NCI-H510A (cell line): ENCODE measurements around the gene IRF4.

ENCODE experiments used
- DNase-seq: peaks from one replicate; lab custom pipeline; 2025; lab: John Stamatoyannopoulos, UW

Gene IRF4

DNA sequence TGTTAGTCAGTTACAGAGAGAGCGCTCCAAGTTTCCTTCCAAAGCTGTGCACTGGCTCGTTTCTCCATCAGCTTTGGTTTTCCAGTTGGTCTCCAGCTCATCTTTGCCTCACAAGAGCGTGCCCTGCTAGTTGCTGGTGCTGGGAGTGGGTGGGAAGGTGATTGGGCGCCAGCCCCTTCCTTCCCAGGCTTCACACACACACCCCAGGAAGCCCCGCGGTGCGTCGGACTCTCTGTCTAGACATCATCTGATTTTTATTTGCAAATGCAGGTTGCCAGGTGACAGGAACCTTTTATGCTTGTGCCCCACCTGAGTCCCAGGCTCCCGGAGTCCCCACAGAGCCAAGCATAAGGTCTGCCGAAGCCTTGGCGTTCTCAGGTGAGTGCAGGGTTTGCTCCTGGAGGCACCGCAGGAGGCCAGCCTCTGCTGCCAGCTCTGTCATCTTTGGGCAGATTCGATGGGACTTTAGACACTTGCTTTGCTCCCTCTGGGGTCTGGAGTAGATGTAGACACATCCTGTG lies 7.1 kb downstream of the IRF4 start:
- DNase-seq: no peak

DNA sequence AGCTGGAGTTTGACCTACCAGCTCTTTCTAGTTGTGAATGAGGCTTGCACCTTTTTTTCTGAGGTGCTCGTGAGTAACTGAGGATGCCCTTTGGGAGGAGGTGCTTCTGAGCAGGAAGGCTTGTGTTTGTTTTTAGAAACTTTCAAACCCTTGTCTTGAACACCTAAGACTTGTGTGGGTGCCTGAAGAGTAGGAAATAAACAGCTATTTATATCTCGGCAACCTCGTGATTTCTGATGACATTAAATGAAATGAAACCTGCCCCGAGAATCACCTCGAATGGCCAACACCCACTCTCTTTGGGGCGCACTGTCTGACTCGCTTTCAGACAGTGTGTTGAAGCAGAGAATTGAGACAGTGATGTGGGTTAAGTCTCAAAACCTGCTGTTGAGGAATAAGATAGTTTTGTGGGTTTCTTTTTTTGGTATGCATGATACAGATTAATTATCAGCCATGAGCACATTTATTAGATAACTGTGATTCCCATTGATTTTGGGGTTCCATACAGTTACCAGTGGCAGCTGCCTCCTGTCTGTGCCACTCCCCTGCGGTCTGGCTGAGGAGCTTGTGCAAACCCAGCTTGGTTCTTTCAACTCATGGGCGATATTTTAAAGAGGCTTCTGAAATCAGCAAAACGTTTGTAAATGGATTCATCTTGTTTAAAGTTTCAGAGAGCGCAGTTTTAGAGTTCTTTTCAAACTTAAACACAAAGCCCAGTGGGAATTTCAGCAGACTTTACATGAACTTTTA lies 8.4 kb downstream of the IRF4 start:
- DNase-seq: no peak

- DNase-seq: no peak
These were observed 9.3 kb downstream of the IRF4 start for GRCh38 chr6:400815-401214.

DNA sequence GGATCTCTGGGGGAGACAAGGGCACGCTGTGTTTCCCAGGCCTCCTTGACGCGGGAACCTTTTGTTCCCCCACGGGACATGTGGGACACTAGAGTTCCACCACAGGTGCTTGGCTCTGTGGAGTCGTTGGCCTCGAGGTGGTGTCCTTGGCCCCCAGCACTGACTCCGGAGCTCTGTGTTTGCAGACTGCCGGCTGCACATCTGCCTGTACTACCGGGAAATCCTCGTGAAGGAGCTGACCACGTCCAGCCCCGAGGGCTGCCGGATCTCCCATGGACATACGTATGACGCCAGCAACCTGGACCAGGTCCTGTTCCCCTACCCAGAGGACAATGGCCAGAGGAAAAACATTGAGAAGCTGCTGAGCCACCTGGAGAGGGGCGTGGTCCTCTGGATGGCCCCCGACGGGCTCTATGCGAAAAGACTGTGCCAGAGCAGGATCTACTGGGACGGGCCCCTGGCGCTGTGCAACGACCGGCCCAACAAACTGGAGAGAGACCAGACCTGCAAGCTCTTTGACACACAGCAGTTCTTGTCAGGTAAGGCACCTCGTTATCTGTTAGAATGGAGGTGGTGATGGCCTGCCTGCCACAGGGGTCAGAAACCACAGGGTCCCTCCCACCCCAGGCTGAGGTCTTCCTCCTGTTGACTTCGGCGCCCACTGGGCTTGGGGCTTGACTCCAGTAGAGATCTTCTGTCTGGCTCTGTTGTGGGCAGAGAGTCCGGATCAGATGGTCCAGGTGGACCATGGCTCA lies 9.9 kb downstream of the IRF4 start:
- DNase-seq: no peak

GRCh38 chr6:401994-402640 lies 10.6 kb downstream of the IRF4 start:
- DNase-seq: no peak

GRCh38 chr6:402901-403658 lies 11.5 kb downstream of the IRF4 start:
- no peak for DNase-seq

DNA sequence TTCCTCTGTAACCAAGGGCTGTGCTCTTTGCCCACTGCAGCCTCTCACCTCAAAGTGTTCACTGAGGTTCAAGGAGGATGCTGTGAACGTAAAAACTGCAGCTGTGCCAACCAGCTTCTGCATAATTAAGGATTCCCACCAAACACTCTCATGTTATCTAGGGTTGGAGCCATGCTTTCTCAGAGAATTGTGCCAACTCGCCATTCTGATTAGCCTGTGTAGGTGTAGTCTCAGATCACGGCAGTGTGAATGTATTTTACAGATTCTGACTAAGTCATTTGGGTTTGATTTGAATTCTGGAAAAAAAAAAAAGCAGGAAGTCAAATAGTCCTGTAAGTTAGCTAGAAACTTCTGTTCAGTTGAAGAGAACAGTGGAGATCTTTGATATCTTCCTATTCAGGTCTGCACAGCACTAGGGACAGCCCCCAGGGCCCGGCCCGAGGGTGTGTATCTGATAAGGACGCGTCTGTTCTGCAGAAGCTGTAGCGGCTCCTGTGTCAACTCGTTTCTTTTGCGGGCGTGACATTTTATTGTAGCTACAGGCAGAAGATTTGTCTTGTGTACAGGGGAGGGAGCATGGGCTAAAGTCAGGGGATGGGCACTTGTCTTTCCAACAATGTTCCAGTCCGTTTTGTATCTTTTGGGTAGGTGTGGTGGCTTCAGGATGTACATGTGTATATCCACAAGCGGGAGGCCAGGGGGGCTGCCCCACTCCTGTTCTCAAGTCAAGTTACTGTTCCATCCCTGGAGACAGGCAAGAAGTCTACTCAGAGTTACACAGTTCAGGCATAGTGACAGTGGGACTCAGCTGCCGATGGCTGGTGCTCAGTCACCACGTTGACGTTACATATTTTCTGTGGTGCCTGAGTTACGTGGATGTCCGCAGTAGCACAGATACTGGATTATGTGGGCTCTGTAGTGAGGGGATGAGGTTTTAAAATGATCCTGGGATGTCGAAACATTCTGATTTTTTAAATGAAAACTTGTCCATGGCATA lies 12.4 kb downstream of the IRF4 start:
- DNase-seq: no peak

DNA sequence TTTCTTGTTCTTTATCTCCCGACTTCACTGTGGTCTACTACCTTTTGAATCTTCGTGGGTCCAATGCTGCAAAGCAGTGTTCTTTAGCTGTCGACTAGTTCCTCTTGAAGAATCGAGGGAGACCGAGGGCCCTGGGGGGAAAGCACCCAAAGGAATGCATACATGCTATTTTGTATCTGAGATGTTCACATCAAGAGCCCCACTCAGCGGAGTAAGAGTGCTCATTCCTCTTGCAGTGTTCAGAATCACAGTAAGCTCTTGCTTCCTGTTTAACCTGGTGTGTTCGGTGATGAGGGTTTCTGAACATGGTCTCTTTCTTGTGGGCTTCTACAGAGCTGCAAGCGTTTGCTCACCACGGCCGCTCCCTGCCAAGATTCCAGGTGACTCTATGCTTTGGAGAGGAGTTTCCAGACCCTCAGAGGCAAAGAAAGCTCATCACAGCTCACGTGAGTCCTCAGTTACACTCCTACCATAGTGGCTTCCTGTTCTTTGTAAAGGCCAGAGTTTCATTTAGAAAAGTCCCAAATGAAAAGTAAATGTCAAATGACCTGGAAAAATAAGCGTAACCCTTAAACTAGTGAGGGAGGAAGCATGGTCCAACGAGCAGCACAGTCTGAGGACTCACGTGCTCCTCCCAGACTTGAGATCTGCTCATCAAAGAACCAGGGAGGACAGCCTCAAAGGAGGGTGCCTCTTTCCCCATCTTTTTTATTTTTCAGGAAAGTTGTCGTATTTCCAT lies 13.3 kb downstream of the IRF4 start:
- DNase-seq: no peak

DNA sequence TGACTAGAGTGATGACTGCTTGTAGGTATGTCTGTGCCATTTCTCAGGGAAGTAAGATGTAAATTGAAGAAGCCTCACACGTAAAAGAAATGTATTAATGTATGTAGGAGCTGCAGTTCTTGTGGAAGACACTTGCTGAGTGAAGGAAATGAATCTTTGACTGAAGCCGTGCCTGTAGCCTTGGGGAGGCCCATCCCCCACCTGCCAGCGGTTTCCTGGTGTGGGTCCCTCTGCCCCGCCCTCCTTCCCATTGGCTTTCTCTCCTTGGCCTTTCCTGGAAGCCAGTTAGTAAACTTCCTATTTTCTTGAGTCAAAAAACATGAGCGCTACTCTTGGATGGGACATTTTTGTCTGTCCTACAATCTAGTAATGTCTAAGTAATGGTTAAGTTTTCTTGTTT lies 16.6 kb downstream of the IRF4 start:
- no peak for DNase-seq

- DNase-seq: peak; percentile 6
These were observed 17.1 kb downstream of the IRF4 start for GRCh38 chr6:408599-409102.

- no peak for DNase-seq
These were observed 17.9 kb downstream of the IRF4 start for GRCh38 chr6:409370-409972.

DNA sequence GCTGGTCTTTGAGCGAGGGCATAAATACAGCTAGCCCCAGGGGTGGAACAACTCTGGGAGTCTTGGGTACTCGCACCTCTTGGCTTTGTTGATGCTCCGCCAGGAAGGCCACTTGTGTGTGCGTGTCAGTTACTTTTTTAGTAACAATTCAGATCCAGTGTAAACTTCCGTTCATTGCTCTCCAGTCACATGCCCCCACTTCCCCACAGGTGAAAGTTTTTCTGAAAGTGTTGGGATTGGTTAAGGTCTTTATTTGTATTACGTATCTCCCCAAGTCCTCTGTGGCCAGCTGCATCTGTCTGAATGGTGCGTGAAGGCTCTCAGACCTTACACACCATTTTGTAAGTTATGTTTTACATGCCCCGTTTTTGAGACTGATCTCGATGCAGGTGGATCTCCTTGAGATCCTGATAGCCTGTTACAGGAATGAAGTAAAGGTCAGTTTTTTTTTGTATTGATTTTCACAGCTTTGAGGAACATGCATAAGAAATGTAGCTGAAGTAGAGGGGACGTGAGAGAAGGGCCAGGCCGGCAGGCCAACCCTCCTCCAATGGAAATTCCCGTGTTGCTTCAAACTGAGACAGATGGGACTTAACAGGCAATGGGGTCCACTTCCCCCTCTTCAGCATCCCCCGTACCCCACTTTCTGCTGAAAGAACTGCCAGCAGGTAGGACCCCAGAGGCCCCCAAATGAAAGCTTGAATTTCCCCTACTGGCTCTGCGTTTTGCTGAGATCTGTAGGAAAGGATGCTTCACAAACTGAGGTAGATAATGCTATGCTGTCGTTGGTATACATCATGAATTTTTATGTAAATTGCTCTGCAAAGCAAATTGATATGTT lies 19.2 kb downstream of the IRF4 start:
- DNase-seq: no peak

- no peak for DNase-seq
These were observed 20.0 kb downstream of the IRF4 start for GRCh38 chr6:411402-412145.

DNA sequence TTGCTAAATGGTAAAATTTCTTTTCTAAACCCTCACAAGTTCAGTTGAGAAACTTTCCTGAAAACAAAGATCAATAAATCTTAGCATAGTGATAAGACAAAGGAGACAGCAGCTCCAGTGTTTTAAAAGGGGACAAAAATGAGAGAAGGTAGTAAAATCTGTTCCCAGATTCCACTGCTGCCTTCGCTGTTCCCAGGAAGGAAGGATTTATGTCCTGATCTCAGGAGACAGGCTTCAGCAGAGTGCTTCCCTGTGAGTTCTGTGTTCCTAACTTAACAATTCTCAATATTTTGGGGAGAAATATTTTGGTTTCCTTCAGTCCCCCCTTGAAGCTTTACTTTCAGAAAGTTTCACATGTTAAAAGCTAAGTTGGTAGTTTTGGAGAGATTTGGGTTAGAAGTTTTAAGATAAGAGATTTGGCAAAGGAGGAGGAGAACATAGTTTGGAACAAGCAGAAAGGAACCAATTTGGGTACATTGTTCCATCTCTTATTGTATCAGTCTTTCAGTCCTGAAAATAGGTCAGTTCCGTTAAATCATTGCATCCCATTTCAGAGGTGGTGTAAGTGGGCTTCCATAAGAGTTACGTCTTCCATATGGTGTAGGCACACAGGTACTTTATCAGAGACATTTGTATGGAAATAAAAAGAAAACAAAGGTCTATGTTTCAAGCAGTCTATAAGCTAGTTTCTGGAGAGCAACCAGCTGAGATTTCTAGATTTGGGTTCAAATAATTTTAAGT lies 20.8 kb downstream of the IRF4 start:
- DNase-seq: no peak

DNA sequence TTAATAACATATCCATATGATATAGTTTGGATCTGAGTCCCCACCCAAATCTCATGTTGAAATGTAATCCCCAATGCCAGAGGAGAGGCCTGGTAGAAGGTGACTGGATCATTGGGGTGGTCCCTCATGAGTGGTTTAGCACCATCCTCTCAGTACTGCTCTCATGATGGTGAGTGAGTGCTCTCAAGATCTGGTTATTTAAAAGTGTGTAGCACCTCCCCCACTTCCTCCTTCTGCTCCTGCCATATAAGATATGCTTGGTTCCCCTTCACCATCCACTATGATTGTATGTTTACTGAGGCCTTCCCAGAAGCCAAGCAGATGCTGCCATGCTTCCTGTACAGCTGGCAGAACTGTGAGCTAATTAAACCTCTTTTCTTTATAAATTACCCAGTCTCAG lies 22.9 kb downstream of the IRF4 start:
- no peak for DNase-seq

GRCh38 chr6:415087-415486 lies 23.5 kb downstream of the IRF4 start:
- no peak for DNase-seq

GRCh38 chr6:421211-421610 lies 29.7 kb downstream of the IRF4 start:
- no peak for DNase-seq
